Neural cell (in vitro differentiated cells): ENCODE results near the gene EPOP. TPM values are rescaled to one million over a fixed set of nuclear protein-coding genes. Genes with fewer than 3 reads are reported as not detected.

Experiments used
- H2AFZ ChIP-seq: fragments of 200-600, 300-800 bp; sonication (generic), shearing (Covaris generic); 2 replicates; pipeline ENCODE4 v1.6.0; 2014; ENCODE audit warnings: low read depth, mild to moderate bottlenecking, antibody characterized with exemption, low read length, moderate library complexity
- H3F3A ChIP-seq: fragments of 200-600 bp; shearing (Covaris generic); 2 replicates; pipeline ENCODE4 v1.6.1; 2016; ENCODE audit warnings: mild to moderate bottlenecking, moderate library complexity, mixed read lengths, antibody characterized with exemption, low read length; ENCODE audit not compliant: insufficient read depth, poor library complexity, severe bottlenecking
- H3K27ac ChIP-seq: fragments of 200-600, 300-800 bp; sonication (generic), shearing (Covaris generic); 2 replicates; pipeline ENCODE4 v1.5.1; 2014; ENCODE audit warnings: mild to moderate bottlenecking, low read length, moderate library complexity
- H3K27me3 ChIP-seq: fragments of 300-800, 200-600 bp; sonication (generic), shearing (Covaris generic); 2 replicates; pipeline ENCODE4 v1.6.0; 2014; ENCODE audit warnings: mild to moderate bottlenecking, low read depth, low read length, moderate library complexity; ENCODE audit not compliant: insufficient read depth
- H3K36me3 ChIP-seq: fragments of 300-800, 200-600 bp; sonication (generic), shearing (Covaris generic); 2 replicates; pipeline ENCODE4 v1.5.1; 2014; ENCODE audit warnings: mild to moderate bottlenecking, antibody characterized with exemption, low read length, moderate library complexity; ENCODE audit not compliant: insufficient read depth
- H3K4me2 ChIP-seq: fragments of 300-800, 200-600 bp; sonication (generic), shearing (Covaris generic); 2 replicates; pipeline ENCODE4 v1.6.0; 2014; ENCODE audit warnings: mild to moderate bottlenecking, low read length
- H3K4me3 ChIP-seq: fragments of 300-800, 200-600 bp; sonication (generic), shearing (Covaris generic); 2 replicates; pipeline ENCODE4 v1.5.1; 2014; ENCODE audit warnings: mild to moderate bottlenecking, low read length, moderate library complexity
- H3K79me2 ChIP-seq: fragments of 200-600 bp; shearing (Covaris generic); replicated peaks from 2 replicates; pipeline ENCODE4 v1.6.0; 2014; ENCODE audit warnings: mild to moderate bottlenecking, low read length, moderate library complexity; ENCODE audit not compliant: insufficient read depth
- H3K9ac ChIP-seq: fragments of 300-800, 200-600 bp; sonication (generic), shearing (Covaris generic); 2 replicates; pipeline ENCODE4 v1.6.1; 2016; ENCODE audit warnings: mild to moderate bottlenecking, low read length, mixed read lengths
- H3K9me2 ChIP-seq: fragments of 200-600 bp; shearing (Covaris generic); 2 replicates; pipeline ENCODE4 v1.6.1; 2016; ENCODE audit warnings: mild to moderate bottlenecking, low read length, mixed read lengths; ENCODE audit not compliant: insufficient read depth
- H3K9me3 ChIP-seq: fragments of 200-600, 300-800 bp; sonication (generic), shearing (Covaris generic); 2 replicates; pipeline ENCODE4 v1.6.1; 2016; ENCODE audit warnings: mild to moderate bottlenecking, mixed run types, low read length, moderate library complexity, mixed read lengths
- H4K20me1 ChIP-seq: fragments of 200-600 bp; shearing (Covaris generic); 2 replicates; pipeline ENCODE4 v1.6.1; 2016; ENCODE audit warnings: mild to moderate bottlenecking, mixed run types; ENCODE audit not compliant: insufficient read depth
- CTCF ChIP-seq: fragments of 450-650 bp; IDR thresholded peaks from 2 replicates; pipeline ENCODE4 v1.5.1; 2014; ENCODE audit warnings: antibody characterized with exemption, mild to moderate bottlenecking, moderate library complexity; ENCODE audit not compliant: poor library complexity, severe bottlenecking
- EP300 ChIP-seq: fragments of 450-650 bp; conservative IDR thresholded peaks from 2 replicates; pipeline ENCODE4 v1.6.1; 2014; ENCODE audit warnings: antibody characterized with exemption, mild to moderate bottlenecking, moderate library complexity; ENCODE audit not compliant: poor library complexity, severe bottlenecking
- EZH2 ChIP-seq: fragments of 200-600, 300-800 bp; shearing (Covaris generic), sonication (generic); IDR thresholded peaks from 2 replicates; pipeline ENCODE4 v1.6.1; 2014; ENCODE audit warnings: antibody characterized with exemption, low read length, borderline replicate concordance, mild to moderate bottlenecking; ENCODE audit not compliant: insufficient read depth, poor library complexity, severe bottlenecking
- MXI1 ChIP-seq: fragments of 450-650 bp; conservative IDR thresholded peaks from 2 replicates; pipeline ENCODE4 v1.6.1; 2014; ENCODE audit warnings: antibody characterized with exemption, mild to moderate bottlenecking; ENCODE audit not compliant: poor library complexity, severe bottlenecking
- POLR2AphosphoS5 ChIP-seq: IDR thresholded peaks from 2 replicates; pipeline ENCODE4 v1.6.1; 2012
- RAD21 ChIP-seq: fragments of 450-650 bp; conservative IDR thresholded peaks from 2 replicates; pipeline ENCODE4 v1.6.1; 2014; ENCODE audit warnings: antibody characterized with exemption, mild to moderate bottlenecking, moderate library complexity
- REST ChIP-seq: IDR thresholded peaks from 2 replicates; pipeline ENCODE4 v1.6.1; 2012; ENCODE audit warnings: borderline replicate concordance
- SMC3 ChIP-seq: fragments of 450-650 bp; conservative IDR thresholded peaks from 2 replicates; pipeline ENCODE4 v1.6.1; 2014; ENCODE audit warnings: antibody characterized with exemption, mild to moderate bottlenecking, moderate library complexity; ENCODE audit not compliant: poor library complexity
- TAF1 ChIP-seq: IDR thresholded peaks from 2 replicates; pipeline ENCODE4 v1.6.1; 2012; ENCODE audit warnings: low read depth
- polyA plus RNA-seq: library from polyadenylated mRNA; depleted of rRNA; stranded (reverse); fragments of >200 nt; gene quantifications from 2 replicates; pipeline ENCODE4 v1.2.3, GENCODE V29; 2014

Gene EPOP
- polyA plus RNA-seq, 1 donor from 2014 or later: 1.1 TPM

GRCh38 chr17:38632334-38632733 lies 42.4 kb downstream of the EPOP start:
- H3K27me3 ChIP-seq: no peaks in the 10 kb centered on the region
- no peak overlapping the region for H3K4me2 ChIP-seq
- H3K36me3 ChIP-seq: no peaks in the 10 kb centered on the region
- no peaks in the 10 kb centered on the region for H4K20me1 ChIP-seq
- no peaks in the 10 kb centered on the region for H3K9me3 ChIP-seq
- H3K9me2 ChIP-seq: no peaks in the 10 kb centered on the region
- H3F3A ChIP-seq: no peaks in the 10 kb centered on the region
- no peaks in the 10 kb centered on the region for H3K79me2 ChIP-seq
- H3K4me3 ChIP-seq: no peak overlapping the region
- no peak overlapping the region for H3K9ac ChIP-seq
- H3K27ac ChIP-seq: no peak overlapping the region
- TF ChIP-seq EZH2 (no peak), EP300 (no peak), RAD21 (no peak), CTCF (no peak), REST (no peak), TAF1 (no peak), MXI1 (no peak), SMC3 (no peak), POLR2AphosphoS5 (no peak)
- no peak overlapping the region for H2AFZ ChIP-seq

GRCh38 chr17:38628441-38628840 lies 46.3 kb downstream of the EPOP start:
- H3K9me3 ChIP-seq: no peaks in the 10 kb centered on the region
- H4K20me1 ChIP-seq: no peaks in the 10 kb centered on the region
- H3K4me2 ChIP-seq: no peak overlapping the region
- H3K27ac ChIP-seq: no peak overlapping the region
- no peaks in the 10 kb centered on the region for H3K27me3 ChIP-seq
- no peak overlapping the region for H3K9ac ChIP-seq
- H3K36me3 ChIP-seq: no peaks in the 10 kb centered on the region
- H3K79me2 ChIP-seq: no peaks in the 10 kb centered on the region
- TF ChIP-seq SMC3: no peak
- TF ChIP-seq EP300: no peak
- TF ChIP-seq POLR2AphosphoS5: no peak
- no peak for TF ChIP-seq RAD21
- no peak for TF ChIP-seq TAF1
- TF ChIP-seq EZH2: no peak
- no peak for TF ChIP-seq CTCF
- TF ChIP-seq REST: no peak
- no peak for TF ChIP-seq MXI1
- H3F3A ChIP-seq: no peaks in the 10 kb centered on the region
- H3K4me3 ChIP-seq: no peak overlapping the region
- H2AFZ ChIP-seq: no peak overlapping the region
- no peaks in the 10 kb centered on the region for H3K9me2 ChIP-seq
